Right atrium auricular region (tissue), 2 donors: Measurements from ENCODE around the gene IFI27L1. TPM values are rescaled to one million over a fixed set of nuclear protein-coding genes. Genes with fewer than 3 reads are reported as not detected.

ENCODE experiments used
- DNase-seq: peaks from one replicate; pipeline ENCODE4 v3.0.0-alpha.2; 2019; ENCODE audit warnings: low spot score
- H3K27ac ChIP-seq, 2 donors: fragments of 200-600 bp; sonication (generic); 1 replicate in 1 of 2; 2 replicates in 1 of 2; pipeline ENCODE4 v1.5.1; 2016 to 2019
- H3K27me3 ChIP-seq, 2 donors: fragments of 200-600 bp; sonication (generic); one replicate each; pipeline versions ENCODE4 v1.5.1 to v1.6.0; 2017 to 2019
- H3K36me3 ChIP-seq: fragments of 200-600 bp; sonication (generic); one replicate; pipeline ENCODE4 v1.5.1; 2016
- H3K4me1 ChIP-seq, 2 donors: fragments of 200-600 bp; sonication (generic); one replicate each; pipeline versions ENCODE4 v1.5.1 to v1.6.0; 2017 to 2019
- H3K4me3 ChIP-seq, 2 donors: fragments of 200-600 bp; sonication (generic); 1 replicate in 1 of 2; 2 replicates in 1 of 2; pipeline ENCODE4 v1.5.1; 2017 to 2019; ENCODE audit warnings: mild to moderate bottlenecking in 1 of 2, moderate library complexity in 1 of 2
- H3K9me3 ChIP-seq, 2 donors: fragments of 200-600 bp; sonication (generic); one replicate each; pipeline ENCODE4 v1.5.1; 2019
- total RNA-seq, 2 donors: library from RNA; depleted of rRNA; stranded (reverse); fragments of >200 nt; gene quantifications; one replicate each; pipeline ENCODE4 v1.1.0, GENCODE V29; 2016
- TF ChIP-seq, protein P1 (sequence below), 2 donors: fragments of 200-600 bp; sonication (generic); IDR thresholded peaks; one replicate each; pipeline ENCODE4 v1.5.1; 2019; ENCODE audit warnings: antibody characterized with exemption in 2 of 2

IFI27L1 gene
- total RNA-seq, 2 donors from 2014 or later, result 13.8 to 21.1 TPM

DNA sequence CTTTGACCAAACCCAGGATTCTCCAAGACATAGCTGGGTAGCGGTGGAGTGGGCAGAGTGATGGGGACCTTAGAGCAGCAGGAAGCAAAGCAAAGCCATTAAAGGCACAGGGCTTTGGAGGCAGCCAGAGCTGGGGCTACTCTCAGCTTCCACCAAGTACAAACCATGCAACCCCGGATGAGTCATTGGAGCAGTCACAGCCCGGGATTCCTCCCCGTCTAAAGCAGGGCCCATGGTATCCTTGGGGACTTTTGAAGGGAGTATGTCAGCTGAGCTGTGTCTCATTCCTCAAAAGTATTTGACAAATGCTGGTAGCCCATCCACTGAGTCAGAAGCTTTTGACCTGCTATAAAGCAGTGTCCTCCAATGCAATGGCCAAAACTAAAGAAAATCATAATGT lies 19.7 kb downstream of the IFI27L1 start:
- no peak overlapping the region for H3K27ac ChIP-seq
- H3K4me3 ChIP-seq, result no peak overlapping the region
- no peaks in the 10 kb centered on the region for H3K4me1 ChIP-seq
- TF ChIP-seq, protein P1, sequence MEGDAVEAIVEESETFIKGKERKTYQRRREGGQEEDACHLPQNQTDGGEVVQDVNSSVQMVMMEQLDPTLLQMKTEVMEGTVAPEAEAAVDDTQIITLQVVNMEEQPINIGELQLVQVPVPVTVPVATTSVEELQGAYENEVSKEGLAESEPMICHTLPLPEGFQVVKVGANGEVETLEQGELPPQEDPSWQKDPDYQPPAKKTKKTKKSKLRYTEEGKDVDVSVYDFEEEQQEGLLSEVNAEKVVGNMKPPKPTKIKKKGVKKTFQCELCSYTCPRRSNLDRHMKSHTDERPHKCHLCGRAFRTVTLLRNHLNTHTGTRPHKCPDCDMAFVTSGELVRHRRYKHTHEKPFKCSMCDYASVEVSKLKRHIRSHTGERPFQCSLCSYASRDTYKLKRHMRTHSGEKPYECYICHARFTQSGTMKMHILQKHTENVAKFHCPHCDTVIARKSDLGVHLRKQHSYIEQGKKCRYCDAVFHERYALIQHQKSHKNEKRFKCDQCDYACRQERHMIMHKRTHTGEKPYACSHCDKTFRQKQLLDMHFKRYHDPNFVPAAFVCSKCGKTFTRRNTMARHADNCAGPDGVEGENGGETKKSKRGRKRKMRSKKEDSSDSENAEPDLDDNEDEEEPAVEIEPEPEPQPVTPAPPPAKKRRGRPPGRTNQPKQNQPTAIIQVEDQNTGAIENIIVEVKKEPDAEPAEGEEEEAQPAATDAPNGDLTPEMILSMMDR (IDR thresholded peaks at IDR 0.05), result no peak
- no peak for DNase-seq
- H3K27me3 ChIP-seq, result no peaks in the 10 kb centered on the region
- H3K9me3 ChIP-seq, result no peaks in the 10 kb centered on the region
- no peaks in the 10 kb centered on the region for H3K36me3 ChIP-seq

DNA sequence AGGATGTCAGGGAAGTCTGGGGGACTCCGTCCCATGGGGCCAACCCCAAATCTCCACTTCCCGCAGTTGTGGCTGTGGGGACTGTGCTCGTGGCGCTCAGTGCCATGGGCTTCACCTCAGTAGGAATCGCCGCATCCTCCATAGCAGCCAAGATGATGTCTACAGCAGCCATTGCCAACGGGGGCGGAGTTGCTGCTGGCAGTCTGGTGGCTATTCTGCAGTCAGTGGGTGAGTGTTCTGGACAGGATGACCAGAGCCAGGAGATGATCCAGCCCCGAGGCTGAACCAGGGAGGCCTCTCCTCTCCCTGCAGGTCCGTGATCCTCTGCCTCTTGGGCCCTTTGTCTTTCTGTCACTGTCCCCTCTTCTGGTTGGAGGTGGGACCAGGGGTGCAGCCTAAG lies 20.6 kb downstream of the IFI27L1 start:
- H3K4me1 ChIP-seq, result no peaks in the 10 kb centered on the region
- TF ChIP-seq, protein P1 (IDR thresholded peaks at IDR 0.05), result no peak
- no peak for DNase-seq
- no peaks in the 10 kb centered on the region for H3K27me3 ChIP-seq
- no peaks in the 10 kb centered on the region for H3K36me3 ChIP-seq
- no peaks in the 10 kb centered on the region for H3K9me3 ChIP-seq
- no peak overlapping the region for H3K27ac ChIP-seq
- H3K4me3 ChIP-seq, result no peak overlapping the region

DNA sequence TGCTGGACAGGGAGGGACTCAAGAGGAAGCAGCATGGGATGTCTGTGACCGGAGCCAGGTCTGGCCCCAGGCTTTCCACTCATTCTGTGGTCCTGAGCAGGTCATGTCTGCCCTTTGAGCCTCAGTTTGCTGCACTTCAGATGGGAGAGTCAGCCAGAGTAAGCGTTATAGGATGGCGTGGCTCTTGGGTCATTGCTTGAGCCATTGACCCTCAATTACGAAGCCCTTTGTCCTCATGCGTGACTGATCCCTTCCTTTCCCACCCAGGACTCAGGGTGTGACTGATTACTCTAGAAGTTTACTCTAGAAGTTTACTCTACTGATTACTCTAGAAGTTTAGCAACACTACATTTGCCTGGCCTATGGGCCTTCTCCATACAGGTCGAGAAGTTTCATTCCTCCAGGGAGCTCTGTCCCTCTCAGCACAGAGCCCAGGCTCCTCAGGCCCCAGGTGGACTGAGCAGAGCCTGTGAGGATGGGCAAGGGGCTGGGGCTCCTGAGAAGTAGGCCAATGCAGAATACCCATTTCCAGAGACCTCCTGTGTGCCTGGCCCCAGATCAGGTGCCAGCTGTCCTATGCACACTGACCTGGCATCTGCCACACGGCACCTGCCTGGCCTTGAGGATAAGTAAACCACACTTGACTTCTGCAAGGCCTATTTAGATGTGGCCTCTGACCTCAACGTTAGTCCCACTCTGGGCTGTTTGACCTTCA lies 21.8 kb downstream of the IFI27L1 start:
- H3K9me3 ChIP-seq, result no peaks in the 10 kb centered on the region
- no peak overlapping the region for H3K27ac ChIP-seq
- no peak overlapping the region for H3K4me3 ChIP-seq
- H3K36me3 ChIP-seq, result no peaks in the 10 kb centered on the region
- H3K4me1 ChIP-seq, result no peaks in the 10 kb centered on the region
- H3K27me3 ChIP-seq, result no peaks in the 10 kb centered on the region
- TF ChIP-seq, protein P1 (IDR thresholded peaks at IDR 0.05), result no peak
- DNase-seq, result no peak

DNA sequence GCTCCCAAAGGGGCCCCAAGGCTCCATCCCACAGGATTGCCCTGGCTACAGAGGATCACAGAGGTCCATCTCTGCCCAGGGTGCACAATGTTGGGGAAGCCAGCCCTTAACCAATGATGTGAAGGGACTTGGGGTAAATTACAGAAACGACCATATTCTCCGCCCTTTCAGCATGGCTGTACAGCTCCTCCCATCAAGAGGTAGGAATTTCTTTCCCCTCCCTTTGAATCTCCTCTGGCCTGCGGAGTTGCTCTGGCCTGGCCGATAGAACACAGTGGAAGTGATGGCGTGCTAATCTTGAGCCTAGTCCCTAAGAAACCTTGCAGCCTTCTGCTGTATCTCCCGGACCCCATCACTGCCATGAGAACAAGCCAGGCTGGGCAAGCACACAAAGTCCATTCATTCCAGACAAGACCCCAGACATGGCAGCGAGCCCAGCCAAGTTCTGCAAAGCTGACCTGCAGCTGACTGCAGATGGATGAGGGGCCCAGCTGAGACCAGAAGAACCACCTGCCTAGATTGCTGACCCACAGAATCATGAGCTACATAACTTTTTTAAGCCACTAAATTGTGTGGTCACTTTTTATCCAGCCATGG lies 22.5 kb downstream of the IFI27L1 start:
- DNase-seq, result no peak
- Histone ChIP-seq H3K27me3 (no peaks in the 10 kb centered on the region), H3K4me3 (no peak overlapping the region), H3K4me1 (no peaks in the 10 kb centered on the region), H3K27ac (no peak overlapping the region), H3K36me3 (no peaks in the 10 kb centered on the region), H3K9me3 (no peaks in the 10 kb centered on the region)
- TF ChIP-seq, protein P1 (IDR thresholded peaks at IDR 0.05), result no peak

DNA sequence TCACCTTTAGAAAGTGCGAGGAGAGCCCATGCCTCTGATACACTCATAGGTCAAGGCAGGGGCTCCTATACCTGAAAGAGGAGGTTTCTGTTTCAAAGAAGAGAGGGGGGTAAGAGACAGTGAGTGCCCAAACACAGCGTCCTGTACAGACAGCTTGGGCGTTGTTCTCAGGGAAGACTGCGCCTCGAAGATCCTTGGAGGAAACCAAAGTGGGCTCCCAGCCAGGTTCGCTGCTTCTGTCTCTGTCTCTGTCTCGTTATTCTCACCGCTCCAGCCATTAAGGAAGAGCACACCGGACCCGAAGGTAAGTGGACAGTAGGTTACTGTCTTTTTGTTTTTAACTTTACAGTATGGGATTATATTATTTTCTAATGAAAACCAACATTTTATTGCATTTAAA lies 23.6 kb downstream of the IFI27L1 start:
- DNase-seq, result no peak
- Histone ChIP-seq H3K9me3 (no peaks in the 10 kb centered on the region), H3K27ac (no peak overlapping the region), H3K4me3 (no peak overlapping the region), H3K36me3 (no peaks in the 10 kb centered on the region), H3K4me1 (peaks cover 0 to 7% of the 10 kb centered on the region in 2 donors), H3K27me3 (no peaks in the 10 kb centered on the region)
- TF ChIP-seq, protein P1 (IDR thresholded peaks at IDR 0.05), result no peak

DNA sequence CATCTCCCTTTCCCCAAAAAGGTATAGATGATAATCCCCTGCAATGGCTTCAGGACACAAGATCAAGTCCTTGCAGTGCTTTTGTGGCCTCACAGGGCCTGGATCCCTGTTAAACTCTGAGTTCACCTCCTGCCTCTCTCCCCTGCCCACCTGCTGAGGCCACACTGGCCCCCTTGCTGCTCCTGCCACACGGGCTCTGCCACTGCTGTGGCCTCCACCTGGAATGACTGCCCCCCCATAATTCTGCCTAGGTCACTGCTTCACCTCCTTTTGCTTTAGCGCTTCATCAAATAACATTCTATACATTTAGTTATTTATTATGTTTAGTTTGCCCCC lies 28.8 kb downstream of the IFI27L1 start:
- Histone ChIP-seq H3K4me3 (no peak overlapping the region), H3K4me1 (peaks cover 0 to 40% of the 10 kb centered on the region in 2 donors), H3K36me3 (no peaks in the 10 kb centered on the region), H3K9me3 (no peaks in the 10 kb centered on the region), H3K27ac (peak overlapping the region; percentile 83 to 92), H3K27me3 (no peaks in the 10 kb centered on the region)
- DNase-seq, result no peak
- TF ChIP-seq, protein P1 (IDR thresholded peaks at IDR 0.05), result no peak
